CD4-positive, alpha-beta T cell treated with Interleukin-15 for 4 hours (primary cell): ENCODE results near the gene CNN3.

Experiments
- DNase-seq: peaks from one replicate; pipeline ENCODE4 v3.0.0-alpha.2; 2020; ENCODE audit warnings: low spot score

CNN3 gene

DNA sequence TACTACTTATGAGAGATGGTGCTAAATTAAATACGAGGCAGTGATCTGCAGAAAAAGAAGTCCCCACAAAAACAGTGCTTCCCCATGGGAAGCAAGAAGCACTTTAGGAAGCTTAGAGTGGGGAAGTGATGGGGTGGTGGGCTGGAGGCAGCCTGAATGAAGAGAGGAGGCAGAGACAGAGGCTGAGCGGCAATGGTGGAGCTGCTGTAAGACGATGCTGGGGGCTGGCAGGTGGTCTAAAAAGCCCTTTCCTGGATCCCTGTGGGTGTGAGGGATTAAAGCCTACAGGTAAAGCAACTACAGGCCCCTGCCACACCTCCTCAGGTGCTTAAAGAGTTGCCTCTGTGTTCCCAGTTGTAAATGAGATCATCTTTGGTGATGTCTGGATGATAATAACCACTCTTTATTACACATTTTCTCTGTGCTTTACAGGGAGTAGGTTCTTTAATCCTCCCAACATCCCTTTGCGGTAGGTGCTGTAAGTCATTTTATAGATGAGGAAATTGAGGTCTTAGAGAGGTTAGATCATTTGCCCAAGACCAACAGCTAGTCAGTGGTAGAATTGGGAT, 39.2 kb downstream of the CNN3 start:
- no peak for DNase-seq

DNA sequence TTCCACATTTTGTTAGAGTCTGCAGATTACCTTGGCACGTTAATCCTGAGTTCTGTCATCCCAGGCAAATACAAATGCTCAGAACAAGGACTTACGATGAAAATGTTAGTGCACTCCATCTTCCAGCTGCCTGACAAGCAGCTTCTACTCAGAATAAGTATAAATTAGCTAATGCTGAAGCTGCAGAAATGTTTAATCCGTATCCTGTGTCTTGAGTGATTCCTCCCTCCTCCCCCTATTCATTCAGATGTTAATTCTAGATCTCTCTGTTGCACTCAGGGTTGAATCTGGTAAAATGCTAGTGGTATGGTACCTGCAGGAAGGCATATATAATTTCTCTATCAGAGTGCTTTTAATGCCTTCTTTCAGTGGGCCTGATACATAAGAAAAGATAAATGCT, 39.8 kb downstream of the CNN3 start:
- no peak for DNase-seq

DNA sequence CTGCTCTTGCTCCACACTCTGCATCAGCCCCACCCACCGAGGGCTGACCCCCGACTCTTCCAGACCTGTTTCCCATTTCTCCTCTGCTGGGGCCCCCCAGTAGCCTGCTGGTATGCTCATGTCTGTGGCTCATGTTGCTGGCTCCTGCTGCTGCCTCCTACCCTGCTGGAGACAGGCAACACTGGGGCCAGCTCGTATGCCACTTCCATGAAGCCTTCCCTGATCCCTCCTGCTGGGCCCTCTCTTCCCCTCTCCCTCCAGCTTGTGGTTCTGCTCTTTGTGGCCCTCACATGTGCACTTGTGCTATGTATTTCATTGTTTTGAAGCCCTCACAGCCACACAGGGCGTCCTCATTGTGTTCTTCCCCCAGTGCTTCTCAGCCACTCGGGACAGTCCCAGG, 40.5 kb downstream of the CNN3 start:
- no peak for DNase-seq

GRCh38 chr1:94884507-94884906, 42.4 kb downstream of the CNN3 start:
- DNase-seq = no peak

GRCh38 chr1:94884106-94884505, 42.8 kb downstream of the CNN3 start:
- no peak for DNase-seq

DNA sequence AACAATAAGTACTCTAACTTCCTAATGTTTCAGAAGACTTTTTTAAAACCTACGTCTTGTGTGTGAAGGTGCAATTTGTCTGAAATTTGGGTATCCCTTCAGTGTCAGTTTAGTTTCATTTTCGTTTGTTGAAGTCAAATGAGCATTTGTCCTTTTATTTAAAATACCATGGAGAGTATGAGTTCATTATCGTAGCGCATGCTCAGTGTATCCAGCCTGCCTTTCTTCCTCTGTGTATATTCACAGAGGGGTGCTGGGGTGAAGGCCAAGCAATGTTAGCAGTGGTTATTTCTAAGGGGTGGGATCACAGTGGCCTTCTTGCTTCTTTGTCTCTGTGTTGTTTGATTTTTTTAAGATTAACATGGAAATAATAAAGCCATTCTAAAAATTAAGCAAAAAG, 43.2 kb downstream of the CNN3 start:
- peak; percentile 26 for DNase-seq

DNA sequence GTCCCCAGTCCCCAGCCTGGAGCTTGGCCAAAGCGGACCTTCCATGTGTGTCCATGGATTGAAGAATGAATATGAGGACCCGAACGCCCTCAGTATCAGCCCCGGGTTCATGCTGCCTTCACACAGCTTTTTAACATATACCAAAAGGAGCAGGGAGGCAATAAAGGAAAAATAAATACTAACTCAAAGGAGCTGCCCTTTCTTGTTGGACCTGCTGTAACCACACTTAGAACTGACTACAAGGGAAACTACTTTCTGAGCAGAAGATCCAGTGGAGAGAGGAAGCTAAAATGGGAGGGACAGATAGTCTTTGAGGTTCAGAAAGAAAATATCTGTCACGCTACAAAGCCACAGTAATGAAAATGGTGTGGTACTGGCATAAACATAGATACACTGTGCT, 48.6 kb downstream of the CNN3 start:
- DNase-seq = no peak

DNA sequence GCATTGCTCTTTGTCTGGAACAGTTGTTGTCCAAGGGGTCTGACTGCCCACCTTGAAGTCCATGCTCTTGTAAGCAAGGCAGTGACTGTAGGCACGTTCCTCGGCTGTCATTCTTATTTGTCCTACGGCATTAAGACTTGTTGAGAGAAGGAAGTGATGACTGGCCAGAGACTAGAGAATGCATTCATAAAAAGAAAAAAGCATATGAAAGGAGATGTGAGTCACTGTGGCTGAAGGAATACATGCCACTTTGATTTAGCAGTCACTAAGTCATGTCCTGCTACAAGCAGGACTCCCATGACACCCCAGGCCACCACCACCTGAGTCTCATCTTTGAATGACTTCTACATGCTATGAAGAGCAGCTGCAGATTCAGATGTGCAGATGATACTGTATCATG, 50.5 kb downstream of the CNN3 start:
- no peak for DNase-seq

DNA sequence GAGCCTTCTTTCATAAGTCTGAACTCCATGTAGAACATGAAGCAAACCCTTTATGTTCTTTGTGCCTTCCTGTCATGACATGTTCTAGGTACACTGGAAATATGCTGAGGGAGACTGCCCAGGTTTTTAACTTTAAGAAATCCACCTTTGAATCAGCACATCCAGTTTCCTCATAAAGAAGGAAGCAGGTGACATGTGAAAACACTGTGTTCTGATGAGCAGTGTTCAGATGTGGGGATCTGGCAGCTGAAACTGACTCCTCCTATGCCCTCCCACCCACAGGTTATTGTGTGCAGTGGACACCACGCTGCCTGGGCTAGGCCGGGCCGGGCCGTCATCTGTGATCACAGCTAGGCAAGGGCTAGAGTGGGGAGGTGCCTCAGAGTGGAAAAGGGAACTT, 51.1 kb downstream of the CNN3 start:
- no peak for DNase-seq

DNA sequence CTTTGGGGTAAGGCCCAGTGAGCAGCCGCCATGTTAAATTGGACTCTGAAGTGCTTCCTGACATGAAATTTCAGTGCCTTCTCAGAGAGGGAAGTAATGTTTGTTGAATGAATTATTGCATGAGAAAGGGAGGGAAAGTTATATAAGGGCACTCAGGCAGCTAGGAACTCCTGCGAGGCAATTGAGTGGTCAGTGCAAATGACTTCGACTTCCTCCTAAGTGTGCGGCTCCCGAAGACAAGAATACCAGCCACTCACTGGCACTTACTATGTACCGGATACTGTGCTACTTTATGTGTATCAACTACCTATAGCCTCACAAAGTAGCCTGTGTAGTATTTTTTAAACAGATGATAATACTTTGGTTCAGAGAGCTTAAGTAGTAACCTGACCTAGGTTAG, 52.5 kb downstream of the CNN3 start:
- DNase-seq = no peak

GRCh38 chr1:94873520-94874351, 53.2 kb downstream of the CNN3 start:
- DNase-seq = no peak

- DNase-seq = no peak
Observed at GRCh38 chr1:94872771-94873495, 54.0 kb downstream of the CNN3 start.

- DNase-seq = no peak
Observed at GRCh38 chr1:94871031-94871430, 55.9 kb downstream of the CNN3 start.

DNA sequence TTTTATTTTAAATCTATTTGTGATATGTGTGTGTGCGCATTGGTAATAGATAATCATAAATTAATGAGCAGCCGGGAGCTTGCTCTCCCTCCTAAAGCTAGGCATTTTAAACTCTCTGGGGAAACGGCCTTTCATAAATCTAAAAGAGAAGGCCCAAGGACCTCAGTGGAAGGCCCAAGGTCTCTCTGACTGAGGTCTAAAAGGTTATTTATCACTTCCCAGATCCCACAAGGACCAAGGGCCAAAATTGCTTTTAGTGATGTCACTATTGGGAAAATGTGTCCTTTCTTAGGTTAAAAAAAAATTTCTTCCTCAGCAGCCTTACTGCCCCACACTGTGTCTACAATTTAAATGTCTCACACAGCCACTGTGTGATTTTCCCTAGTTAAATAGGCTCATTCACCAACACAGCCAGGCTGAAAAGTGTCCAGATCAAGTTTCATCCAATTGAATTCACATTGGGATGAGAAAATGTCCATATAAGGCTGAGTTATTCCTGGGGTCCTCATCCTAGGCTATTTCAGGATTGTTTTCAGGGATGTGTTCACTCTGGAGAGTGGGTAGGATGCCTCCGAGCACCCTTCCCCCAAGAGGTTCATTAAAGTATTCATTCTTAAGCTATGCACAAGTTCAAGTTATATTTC, 60.6 kb downstream of the CNN3 start:
- no peak for DNase-seq

GRCh38 chr1:94865360-94865759, 61.5 kb downstream of the CNN3 start:
- no peak for DNase-seq

GRCh38 chr1:94864821-94865220, 62.1 kb downstream of the CNN3 start:
- DNase-seq = no peak

GRCh38 chr1:94863919-94864318, 63.0 kb downstream of the CNN3 start:
- DNase-seq = no peak

- DNase-seq = no peak
Observed at GRCh38 chr1:94863297-94863911, 63.5 kb downstream of the CNN3 start.

DNA sequence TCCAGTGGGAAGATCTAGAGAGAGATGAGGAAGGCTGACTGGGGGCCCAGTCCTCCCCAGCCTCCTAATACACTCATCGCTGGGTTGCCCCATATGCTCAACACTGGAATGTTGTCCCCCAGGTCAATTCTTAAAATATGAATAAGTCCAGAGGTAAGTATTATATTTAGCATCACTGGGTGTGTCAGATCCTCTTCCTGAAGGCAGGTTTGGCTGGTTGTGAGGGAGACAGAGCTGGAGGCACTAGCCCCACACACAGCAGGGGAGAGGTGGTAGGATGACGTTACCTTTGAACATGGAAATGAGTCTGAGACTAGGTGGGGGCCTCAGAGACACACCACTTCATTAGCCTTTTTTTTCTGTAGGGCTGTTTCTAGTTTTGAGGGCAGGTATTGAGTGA, 64.2 kb downstream of the CNN3 start:
- no peak for DNase-seq

GRCh38 chr1:94859174-94859573, 67.7 kb downstream of the CNN3 start:
- no peak for DNase-seq

- DNase-seq = no peak
Observed at GRCh38 chr1:94858276-94858675, 68.6 kb downstream of the CNN3 start.

DNA sequence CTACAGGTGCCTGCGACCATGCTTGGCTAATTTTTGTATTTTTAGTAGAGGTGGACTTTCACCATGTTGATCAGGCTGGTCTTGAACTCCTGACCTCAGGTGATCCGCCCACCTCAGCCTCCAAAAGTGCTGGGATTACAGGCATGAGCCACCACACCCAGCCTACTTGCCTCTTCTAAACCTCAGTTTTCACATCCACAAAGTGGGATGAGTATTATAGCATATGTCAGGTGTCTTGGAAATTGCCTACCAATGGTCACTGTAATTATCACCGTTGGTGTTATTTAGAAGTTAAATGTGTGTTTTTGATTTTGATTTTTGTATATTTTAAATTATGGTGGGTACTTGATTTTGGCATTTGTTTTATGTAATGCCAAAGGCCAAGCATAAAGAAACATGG, 70.0 kb downstream of the CNN3 start:
- no peak for DNase-seq
